Keratinocyte (primary cell): Measurements from ENCODE around the gene MED19. TPM values are rescaled to one million over a fixed set of nuclear protein-coding genes. Genes with fewer than 3 reads are reported as not detected.

ENCODE experiments used
- DNase-seq: peaks from one replicate; pipeline ENCODE4 v3.0.0-alpha.2; 2011; ENCODE audit warnings: low read depth, missing footprints, low spot score
- FAIRE-seq: peaks from 2 replicates; lab custom pipeline; 2011; peaks lifted over from hg19 to GRCh38; lab: Jason Lieb, UNC
- H2AFZ ChIP-seq: 2 replicates; pipeline ENCODE4 v1.6.0; 2012; ENCODE audit warnings: low read length, control low read depth, inconsistent platforms; ENCODE audit not compliant: control insufficient read depth
- H3K27ac ChIP-seq: 2 replicates; pipeline ENCODE4 v1.5.1; 2011; ENCODE audit warnings: low read length; ENCODE audit not compliant: control insufficient read depth, insufficient read depth
- H3K27me3 ChIP-seq: 3 replicates; pipeline ENCODE4 v1.6.0; 2011; ENCODE audit warnings: low read length; ENCODE audit not compliant: control insufficient read depth, insufficient read depth; ENCODE audit errors: extremely low read depth
- H3K36me3 ChIP-seq, 2 experiments: 2 replicates in 1 of 2; 3 replicates in 1 of 2; pipeline ENCODE4 v1.5.1; 2011; ENCODE audit warnings: low read length in 2 of 2, mild to moderate bottlenecking in 1 of 2; ENCODE audit not compliant: control insufficient read depth in 2 of 2, insufficient read depth in 2 of 2; ENCODE audit errors: extremely low read depth in 1 of 2
- H3K4me1 ChIP-seq: 3 replicates; pipeline ENCODE4 v1.5.1; 2011; ENCODE audit warnings: low read length; ENCODE audit not compliant: control insufficient read depth, insufficient read depth; ENCODE audit errors: extremely low read depth
- H3K4me2 ChIP-seq: 3 replicates; pipeline ENCODE4 v1.6.0; 2011; ENCODE audit warnings: low read depth, low read length; ENCODE audit not compliant: control insufficient read depth, insufficient read depth; ENCODE audit errors: extremely low read depth
- H3K4me3 ChIP-seq, 3 experiments: fragments of 200-600 bp in 1 of 3; sonication (generic) in 1 of 3; 2 replicates in 2 of 3; 3 replicates in 1 of 3; pipeline ENCODE4 v1.5.1; 2011 to 2016; ENCODE audit warnings: low read length in 3 of 3, mild to moderate bottlenecking in 3 of 3, control low read depth in 2 of 3, inconsistent platforms in 1 of 3, low read depth in 1 of 3, mixed read lengths in 1 of 3, mixed run types in 1 of 3, moderate library complexity in 1 of 3; ENCODE audit not compliant: control insufficient read depth in 2 of 3, insufficient read depth in 2 of 3; ENCODE audit errors: extremely low read depth in 1 of 3
- H3K79me2 ChIP-seq: 2 replicates; pipeline ENCODE4 v1.6.0; 2012; ENCODE audit warnings: low read length; ENCODE audit not compliant: control insufficient read depth, insufficient read depth
- H3K9ac ChIP-seq: 3 replicates; pipeline ENCODE4 v1.6.0; 2011; ENCODE audit warnings: low read length; ENCODE audit not compliant: control insufficient read depth, insufficient read depth; ENCODE audit errors: extremely low read depth
- H3K9me1 ChIP-seq: 3 replicates; pipeline ENCODE4 v1.6.0; 2011; ENCODE audit warnings: low read length; ENCODE audit not compliant: control insufficient read depth, insufficient read depth; ENCODE audit errors: extremely low read depth
- H3K9me3 ChIP-seq: 2 replicates; pipeline ENCODE4 v1.5.1; 2012; ENCODE audit warnings: low read depth, low read length; ENCODE audit not compliant: control insufficient read depth
- H4K20me1 ChIP-seq: 3 replicates; pipeline ENCODE4 v1.6.0; 2011; ENCODE audit warnings: low read length; ENCODE audit not compliant: control insufficient read depth, insufficient read depth; ENCODE audit errors: extremely low read depth
- EZH2 ChIP-seq: IDR thresholded peaks from one replicate; pipeline ENCODE4 v1.6.1; 2012; ENCODE audit warnings: inconsistent platforms, mild to moderate bottlenecking, low read length, moderate library complexity
- dilution Hi-C: fragments of 300-500 bp; cut with MboI; formaldehyde crosslinking; loops from one replicate; pipeline ENCODE4 v1.7.0; 2020; ENCODE audit warnings: low sequenced_read_pairs; ENCODE audit not compliant: extremely low pct_ligation_motif_present
- polyA plus RNA-seq, 5 experiments: library from polyadenylated mRNA; depleted of rRNA in 3 of 5; stranded (reverse) in 3 of 5; stranded (forward) in 1 of 5; unstranded in 1 of 5; fragments of >200 nt; gene quantifications; 1 replicate in 1 of 5; 2 replicates in 3 of 5; 3 replicates in 1 of 5; pipeline versions ENCODE4 v1.2.1 to v1.2.3, GENCODE V29; 2011 to 2012; ENCODE audit warnings: missing spikeins in 2 of 5, low read depth in 1 of 5, low replicate concordance in 1 of 5
- TF ChIP-seq, protein P1 (sequence below), 3 experiments: IDR thresholded peaks in 1 of 3; conservative IDR thresholded peaks in 1 of 3; optimal IDR thresholded peaks in 1 of 3; 2 replicates in 2 of 3; 3 replicates in 1 of 3; pipeline versions ENCODE3 to v1.5.1; 2011; ENCODE audit warnings: low read length in 3 of 3, mild to moderate bottlenecking in 3 of 3, moderate library complexity in 2 of 3, control low read depth in 1 of 3, inconsistent platforms in 1 of 3; ENCODE audit not compliant: insufficient read depth in 2 of 3; ENCODE audit errors: extremely low read depth in 1 of 3

MED19 gene
- polyA plus RNA-seq, 1 donor (not counting 4 experiments of a cell fraction or from before 2014, with no cell fraction given) = 19.3 TPM

DNA sequence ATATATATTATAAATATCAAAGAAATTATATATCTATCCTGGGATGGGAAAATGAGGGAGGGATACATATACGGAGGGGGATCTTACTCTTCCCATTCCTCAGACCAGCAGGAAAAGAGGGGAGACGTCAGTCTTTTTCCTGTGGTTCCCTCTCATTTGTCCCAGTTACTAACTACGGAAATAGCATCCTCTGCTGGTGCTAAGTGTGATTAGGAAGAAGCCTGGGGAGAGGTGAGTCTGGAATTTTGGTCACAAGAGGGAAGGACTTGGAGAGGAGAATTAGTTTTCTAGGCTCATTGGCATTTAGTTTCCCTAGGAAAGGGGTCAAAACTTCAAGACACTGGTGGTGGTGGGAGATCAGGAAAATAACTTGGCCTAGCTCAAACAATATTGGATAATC lies 11.6 kb downstream of the MED19 start:
- no peaks in the 10 kb centered on the region for H4K20me1 ChIP-seq
- no peaks in the 10 kb centered on the region for H3K9me1 ChIP-seq
- DNase-seq = no peak
- H3K79me2 ChIP-seq = no peaks in the 10 kb centered on the region
- no peak overlapping the region for H3K9ac ChIP-seq
- FAIRE-seq = no peak
- dilution Hi-C loops = no loop called here
- no peaks in the 10 kb centered on the region for H3K27me3 ChIP-seq
- peaks cover 42 to 44% of the 10 kb centered on the region in 2 experiments for H3K36me3 ChIP-seq
- H3K4me1 ChIP-seq = no peaks in the 10 kb centered on the region
- TF ChIP-seq, protein P1, sequence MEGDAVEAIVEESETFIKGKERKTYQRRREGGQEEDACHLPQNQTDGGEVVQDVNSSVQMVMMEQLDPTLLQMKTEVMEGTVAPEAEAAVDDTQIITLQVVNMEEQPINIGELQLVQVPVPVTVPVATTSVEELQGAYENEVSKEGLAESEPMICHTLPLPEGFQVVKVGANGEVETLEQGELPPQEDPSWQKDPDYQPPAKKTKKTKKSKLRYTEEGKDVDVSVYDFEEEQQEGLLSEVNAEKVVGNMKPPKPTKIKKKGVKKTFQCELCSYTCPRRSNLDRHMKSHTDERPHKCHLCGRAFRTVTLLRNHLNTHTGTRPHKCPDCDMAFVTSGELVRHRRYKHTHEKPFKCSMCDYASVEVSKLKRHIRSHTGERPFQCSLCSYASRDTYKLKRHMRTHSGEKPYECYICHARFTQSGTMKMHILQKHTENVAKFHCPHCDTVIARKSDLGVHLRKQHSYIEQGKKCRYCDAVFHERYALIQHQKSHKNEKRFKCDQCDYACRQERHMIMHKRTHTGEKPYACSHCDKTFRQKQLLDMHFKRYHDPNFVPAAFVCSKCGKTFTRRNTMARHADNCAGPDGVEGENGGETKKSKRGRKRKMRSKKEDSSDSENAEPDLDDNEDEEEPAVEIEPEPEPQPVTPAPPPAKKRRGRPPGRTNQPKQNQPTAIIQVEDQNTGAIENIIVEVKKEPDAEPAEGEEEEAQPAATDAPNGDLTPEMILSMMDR (optimal IDR thresholded peaks at IDR 0.05 in 1 of 3, IDR thresholded peaks at IDR 0.05 in 1 of 3, conservative IDR thresholded peaks at IDR 0.05 in 1 of 3; ENCODE audit: extremely low read depth in 1 of 3, insufficient read depth in 2 of 3, low read length in 3 of 3) = peak in 1 of 3 experiments; percentile 4
- no peak for TF ChIP-seq EZH2
- no peak overlapping the region for H2AFZ ChIP-seq
- no peak overlapping the region for H3K4me2 ChIP-seq
- no peak overlapping the region for H3K27ac ChIP-seq
- H3K9me3 ChIP-seq = no peaks in the 10 kb centered on the region
- H3K4me3 ChIP-seq = no peak overlapping the region

DNA sequence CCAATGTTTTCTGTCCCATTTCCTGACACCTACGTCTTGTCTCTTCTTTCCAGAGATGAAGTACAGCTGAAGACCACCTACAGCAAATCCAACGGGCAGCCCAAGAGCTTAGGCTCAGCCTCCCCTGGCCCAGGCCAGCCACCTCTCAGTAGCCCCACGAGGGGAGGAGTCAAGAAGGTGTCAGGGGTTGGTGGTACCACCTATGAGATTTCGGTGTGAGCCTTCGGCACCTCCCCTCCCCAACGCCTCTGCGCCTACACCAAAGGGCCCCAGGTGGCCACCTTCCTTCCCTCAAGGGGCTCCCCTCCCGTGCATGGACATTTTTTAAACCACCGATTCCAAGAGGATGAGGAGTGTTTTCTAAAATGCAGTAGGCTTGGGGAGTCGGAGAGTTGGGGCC lies 12.2 kb downstream of the MED19 start:
- no peak for FAIRE-seq
- no peaks in the 10 kb centered on the region for H4K20me1 ChIP-seq
- H3K9me1 ChIP-seq = no peaks in the 10 kb centered on the region
- peaks cover 41 to 44% of the 10 kb centered on the region in 2 experiments for H3K36me3 ChIP-seq
- H3K27ac ChIP-seq = no peak overlapping the region
- H3K9me3 ChIP-seq = no peaks in the 10 kb centered on the region
- H3K27me3 ChIP-seq = no peaks in the 10 kb centered on the region
- no peak overlapping the region for H3K4me2 ChIP-seq
- H3K4me3 ChIP-seq = no peak overlapping the region
- dilution Hi-C loops = no loop called here
- DNase-seq = no peak
- H2AFZ ChIP-seq = no peak overlapping the region
- TF ChIP-seq EZH2 = no peak
- TF ChIP-seq, protein P1 (optimal IDR thresholded peaks at IDR 0.05 in 1 of 3, IDR thresholded peaks at IDR 0.05 in 1 of 3, conservative IDR thresholded peaks at IDR 0.05 in 1 of 3; ENCODE audit: extremely low read depth in 1 of 3, insufficient read depth in 2 of 3, low read length in 3 of 3) = no peak
- no peaks in the 10 kb centered on the region for H3K79me2 ChIP-seq
- H3K4me1 ChIP-seq = no peaks in the 10 kb centered on the region
- no peak overlapping the region for H3K9ac ChIP-seq
